Measurements from ENCODE around the gene ADAMTS3.

The ADAMTS3 gene

GRCh38 chr4:72568959-72569718, at the start of gene ADAMTS3:
Gene ADAMTS3 (minus strand): TSS chr4:72569221. CDS start chr4:72568762, 459 bp downstream.
- DNase-seq: peak; percentile 26

DNA sequence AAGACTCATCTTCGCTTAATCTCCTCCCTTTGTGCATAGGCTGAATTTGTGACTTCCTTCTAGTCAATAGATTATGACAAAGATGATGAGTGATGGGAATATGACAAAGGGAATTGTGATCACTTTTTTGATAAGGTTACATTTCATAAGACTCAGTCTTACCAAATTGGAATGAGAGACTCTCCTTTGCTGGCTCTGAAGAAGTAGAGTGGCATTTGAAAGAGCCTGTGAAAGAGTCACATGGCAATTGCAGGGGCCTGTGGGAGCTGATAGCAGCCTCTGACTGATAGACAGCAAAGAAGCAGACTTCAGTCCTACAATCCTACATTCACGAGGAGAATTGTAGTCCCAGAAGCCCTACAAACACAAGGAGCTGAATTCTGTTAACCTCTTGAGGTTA, 44.9 kb upstream of the ADAMTS3 start:
- no peak for DNase-seq

- no peak for DNase-seq
These were observed 37.7 kb upstream of the ADAMTS3 start for GRCh38 chr4:72606751-72607150.

GRCh38 chr4:72604324-72604723, 35.3 kb upstream of the ADAMTS3 start:
- DNase-seq: no peak

DNA sequence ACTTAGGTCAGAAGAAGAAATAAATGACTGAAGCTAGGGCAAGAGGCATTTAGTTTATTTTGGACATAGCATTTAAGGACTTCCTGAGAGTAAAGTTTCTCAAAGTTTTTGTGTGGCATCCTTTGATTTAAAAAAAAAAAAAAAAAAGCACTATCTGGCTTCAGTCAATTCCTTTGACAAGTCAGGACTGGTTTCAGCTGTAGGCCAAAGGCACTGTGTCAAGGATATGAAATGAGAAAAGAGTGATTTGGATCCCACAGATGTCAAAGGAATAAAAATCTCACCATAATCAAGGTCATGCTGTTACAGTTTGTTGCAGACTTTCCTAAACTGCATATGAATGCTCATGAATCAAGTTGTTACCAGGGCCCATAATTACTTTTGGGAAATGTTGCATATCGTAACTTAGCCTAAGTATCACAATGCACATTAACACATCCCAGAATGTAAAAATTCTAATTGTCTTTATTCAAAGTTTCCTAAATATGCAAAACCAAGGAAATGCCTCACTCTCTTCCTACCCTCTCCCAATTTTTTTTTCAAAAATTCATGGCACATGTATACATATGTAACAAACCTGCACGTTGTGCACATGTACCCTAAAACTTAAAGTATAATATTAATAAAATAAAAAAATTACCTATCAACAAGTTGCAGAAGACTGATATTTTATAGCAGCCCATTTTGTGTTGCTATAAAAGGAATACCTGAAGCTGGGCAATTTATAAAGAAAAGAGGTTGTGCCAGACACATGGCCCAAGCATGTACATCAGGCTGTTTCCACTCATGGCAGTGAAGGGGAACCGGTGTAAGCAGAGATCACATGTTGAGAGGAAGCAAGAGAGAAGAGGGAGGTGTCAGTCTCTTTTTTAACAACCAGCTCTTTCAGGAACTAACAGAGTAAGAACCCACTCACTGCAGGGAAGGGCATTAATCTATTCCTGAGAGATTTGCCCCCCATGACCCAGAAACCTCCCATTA, 33.7 kb upstream of the ADAMTS3 start:
- no peak for DNase-seq

GRCh38 chr4:72591547-72592454, 22.8 kb upstream of the ADAMTS3 start:
- no peak for DNase-seq

DNA sequence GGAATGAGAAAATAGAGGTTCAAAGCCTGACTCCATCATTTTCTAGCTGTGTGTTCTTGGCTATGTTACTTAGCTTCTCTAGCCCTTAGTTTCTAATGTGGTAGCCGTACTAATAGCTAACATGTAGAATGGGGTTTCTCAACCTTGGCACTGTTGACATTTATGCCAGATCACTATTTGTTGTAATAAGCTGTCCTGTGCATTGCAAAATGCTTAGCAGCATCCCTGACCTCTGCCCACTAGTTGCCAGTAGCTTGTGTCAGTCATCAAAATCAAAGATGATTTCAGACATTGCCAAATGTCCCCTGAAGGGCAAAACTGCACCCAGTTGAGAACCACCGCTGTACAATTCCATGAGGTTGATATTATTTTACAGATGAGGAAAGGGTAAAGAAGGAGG, 18.3 kb upstream of the ADAMTS3 start:
- DNase-seq: no peak

DNA sequence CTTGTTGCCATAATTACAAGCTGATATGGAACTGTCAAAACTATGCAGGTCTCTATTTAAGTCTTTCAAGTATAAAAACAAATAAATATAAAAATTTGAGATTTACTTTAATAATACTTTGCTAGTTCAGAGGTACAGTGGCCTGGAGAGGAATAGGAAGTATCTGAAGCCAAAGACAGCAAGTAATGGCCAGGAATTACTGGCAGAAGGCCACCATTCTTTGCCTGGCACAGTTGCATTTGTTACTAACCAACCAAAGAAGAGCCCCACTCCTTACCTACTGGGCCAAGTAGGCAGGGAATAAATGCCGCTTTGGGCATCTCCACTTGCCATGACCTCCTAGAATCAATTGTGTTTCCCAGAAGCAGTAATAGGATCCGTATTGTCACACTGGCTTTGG, 13.8 kb upstream of the ADAMTS3 start:
- DNase-seq: no peak

DNA sequence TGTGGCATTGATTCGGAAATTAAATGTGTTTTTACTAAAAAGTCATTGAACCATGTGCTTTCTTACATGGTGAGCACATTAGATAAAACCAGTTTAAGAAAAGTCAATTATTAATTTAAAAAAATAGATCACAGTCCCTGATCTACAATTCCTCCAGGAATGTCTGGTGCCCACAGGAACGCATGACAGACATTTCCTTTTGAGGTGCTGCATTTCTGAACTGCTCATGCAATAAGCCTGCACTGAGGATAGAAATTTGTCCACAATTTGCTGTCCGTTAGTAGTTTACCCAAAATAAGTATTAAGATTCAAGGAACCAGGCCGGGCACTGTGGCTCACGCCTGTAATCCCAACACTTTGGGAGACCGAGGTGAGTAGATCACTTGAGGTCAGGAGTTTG, 8.2 kb upstream of the ADAMTS3 start:
- DNase-seq: no peak

DNA sequence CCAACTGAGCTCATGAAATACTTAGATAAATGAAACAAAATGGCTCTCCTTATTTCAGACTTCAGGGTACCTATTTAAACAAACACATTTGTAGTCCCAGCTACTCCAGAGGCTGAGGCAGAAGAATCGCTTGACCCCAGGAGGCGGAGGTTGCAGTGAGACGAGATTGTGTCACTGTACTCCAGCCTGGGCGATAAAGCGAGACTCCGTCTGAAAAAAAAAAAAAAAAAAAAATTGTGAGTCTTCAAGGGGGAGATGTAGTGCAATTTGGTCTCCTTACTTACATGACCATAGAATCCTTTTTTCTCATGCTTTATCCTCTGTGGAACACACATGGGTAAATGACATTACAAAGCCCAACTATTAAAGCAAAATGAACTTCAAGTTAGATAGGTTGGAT, 2.3 kb upstream of the ADAMTS3 start:
- no peak for DNase-seq

DNA sequence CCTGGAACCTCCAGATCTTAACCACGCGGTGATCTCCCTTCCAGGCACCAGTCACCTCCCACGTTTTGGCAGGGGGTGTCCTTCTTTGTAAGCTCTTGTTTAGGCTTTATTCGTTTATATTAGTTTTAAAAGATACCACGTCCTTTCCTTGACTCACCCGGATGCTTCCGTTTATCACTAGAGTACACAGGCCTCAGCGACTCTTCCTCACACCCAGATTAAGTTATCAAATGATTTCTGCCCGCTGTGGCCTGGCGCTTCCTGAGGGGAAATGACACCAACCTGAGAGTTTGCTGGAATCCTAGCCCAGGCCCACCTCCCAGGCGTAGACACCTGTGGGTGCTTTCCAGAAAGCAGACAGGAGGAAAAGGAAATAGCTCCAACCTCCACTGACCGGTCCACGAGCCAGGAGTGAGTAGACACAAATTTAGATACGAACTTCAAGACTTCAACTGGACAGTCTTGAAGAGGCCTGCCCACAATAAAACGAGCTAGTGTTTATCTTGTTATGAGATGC, 756 bp upstream of the ADAMTS3 start:
- peak; percentile 1 for DNase-seq

GRCh38 chr4:72567821-72568675, 973 bp downstream of the ADAMTS3 start:
- DNase-seq: peak; percentile 46

DNA sequence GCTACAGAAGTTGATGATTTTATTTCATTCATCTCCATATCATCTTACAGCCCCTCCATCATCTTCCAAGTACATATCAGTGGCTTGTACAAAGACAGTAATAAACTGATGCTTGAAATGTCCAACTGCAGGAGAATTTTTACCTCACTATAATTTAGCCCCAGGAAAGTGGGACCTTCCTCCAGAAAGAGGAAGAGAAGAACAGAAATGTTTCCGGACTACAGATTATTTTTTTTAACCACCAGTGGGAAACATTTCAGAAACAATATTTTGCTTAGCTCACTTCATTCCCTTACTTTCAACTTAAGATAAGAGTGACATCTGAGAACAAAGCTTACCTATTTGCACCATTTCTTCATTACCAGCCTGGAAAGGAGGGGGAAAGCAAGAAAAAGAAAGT, 2.0 kb downstream of the ADAMTS3 start:
- no peak for DNase-seq

- DNase-seq: no peak
These were observed 2.5 kb downstream of the ADAMTS3 start for GRCh38 chr4:72566464-72566972.

- no peak for DNase-seq
These were observed 4.2 kb downstream of the ADAMTS3 start for GRCh38 chr4:72564789-72565188.

DNA sequence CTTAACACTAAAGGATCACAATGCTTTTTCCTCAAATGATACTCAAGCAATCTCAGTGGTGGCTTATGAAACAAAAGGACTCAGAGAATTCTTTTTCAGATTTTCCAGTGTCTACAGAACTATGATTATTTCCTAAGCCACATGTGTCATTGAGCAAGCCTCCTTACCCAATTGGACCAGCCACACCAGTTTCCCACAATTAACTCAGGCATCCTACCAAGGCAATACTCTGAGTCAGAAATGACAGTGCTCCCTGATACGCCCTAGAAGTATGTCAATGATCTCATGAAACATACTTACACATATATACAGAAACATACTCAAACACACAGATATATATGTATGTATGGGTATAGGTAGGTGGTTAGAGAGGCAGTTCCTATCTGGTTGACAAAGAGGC, 4.8 kb downstream of the ADAMTS3 start:
- no peak for DNase-seq

DNA sequence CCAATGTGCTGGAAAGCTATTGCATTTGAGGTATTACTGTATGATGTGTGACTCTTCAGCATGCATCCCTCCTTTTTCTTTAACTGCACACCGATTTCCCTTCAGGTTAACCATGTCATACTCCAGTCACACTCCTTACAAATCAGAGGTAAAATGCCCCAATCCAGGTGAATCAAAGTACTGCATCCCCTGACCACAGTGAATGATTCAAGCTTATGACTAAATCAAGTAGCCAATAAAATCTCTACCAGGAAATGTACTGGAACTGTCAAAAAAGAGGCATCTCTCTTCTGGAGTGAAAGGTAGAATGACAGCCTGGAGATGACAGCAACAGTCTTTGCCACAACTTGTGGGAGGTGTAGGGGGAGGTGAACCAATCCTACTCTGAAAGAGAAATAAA, 10.4 kb downstream of the ADAMTS3 start:
- no peak for DNase-seq

DNA sequence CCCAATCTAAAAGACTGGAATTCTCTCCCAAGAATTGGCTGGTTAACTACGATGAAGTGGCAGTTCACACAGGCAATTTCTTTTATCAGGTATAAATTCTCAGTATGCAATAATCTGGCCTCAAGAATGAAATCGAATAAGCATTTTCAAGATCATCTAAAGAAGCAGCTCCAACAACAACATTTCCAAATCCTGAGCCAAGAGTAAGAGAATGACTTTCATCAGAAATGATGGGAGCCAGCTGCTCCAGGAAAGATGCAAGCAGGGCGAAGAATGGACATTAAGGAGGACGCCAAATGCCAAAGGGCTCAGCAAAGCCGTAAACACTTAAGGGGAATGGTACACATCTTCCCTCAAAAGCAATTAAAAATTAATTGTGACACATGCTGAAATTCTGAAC, 12.0 kb downstream of the ADAMTS3 start:
- no peak for DNase-seq

DNA sequence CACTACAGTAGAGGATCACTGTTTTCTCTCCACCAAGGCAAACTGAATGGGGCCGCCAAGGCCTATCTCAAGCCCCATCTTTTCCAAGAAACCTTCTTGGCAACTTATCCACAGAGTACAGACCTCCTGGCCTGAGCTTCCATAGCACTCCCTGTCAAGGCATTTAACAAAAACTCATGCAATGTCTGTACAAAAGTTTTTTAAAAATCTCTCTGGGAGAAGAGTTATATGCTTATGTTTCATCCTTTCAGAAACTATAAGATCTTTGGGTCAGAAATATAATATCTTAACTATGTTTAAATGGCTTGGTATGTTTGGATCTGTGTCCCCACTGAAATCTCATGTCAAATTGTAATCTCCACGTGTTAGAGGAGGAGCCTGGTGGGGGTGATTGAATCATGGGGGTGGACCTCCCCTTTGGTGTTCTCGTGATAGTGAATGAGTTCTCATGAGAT, 13.6 kb downstream of the ADAMTS3 start:
- no peak for DNase-seq

DNA sequence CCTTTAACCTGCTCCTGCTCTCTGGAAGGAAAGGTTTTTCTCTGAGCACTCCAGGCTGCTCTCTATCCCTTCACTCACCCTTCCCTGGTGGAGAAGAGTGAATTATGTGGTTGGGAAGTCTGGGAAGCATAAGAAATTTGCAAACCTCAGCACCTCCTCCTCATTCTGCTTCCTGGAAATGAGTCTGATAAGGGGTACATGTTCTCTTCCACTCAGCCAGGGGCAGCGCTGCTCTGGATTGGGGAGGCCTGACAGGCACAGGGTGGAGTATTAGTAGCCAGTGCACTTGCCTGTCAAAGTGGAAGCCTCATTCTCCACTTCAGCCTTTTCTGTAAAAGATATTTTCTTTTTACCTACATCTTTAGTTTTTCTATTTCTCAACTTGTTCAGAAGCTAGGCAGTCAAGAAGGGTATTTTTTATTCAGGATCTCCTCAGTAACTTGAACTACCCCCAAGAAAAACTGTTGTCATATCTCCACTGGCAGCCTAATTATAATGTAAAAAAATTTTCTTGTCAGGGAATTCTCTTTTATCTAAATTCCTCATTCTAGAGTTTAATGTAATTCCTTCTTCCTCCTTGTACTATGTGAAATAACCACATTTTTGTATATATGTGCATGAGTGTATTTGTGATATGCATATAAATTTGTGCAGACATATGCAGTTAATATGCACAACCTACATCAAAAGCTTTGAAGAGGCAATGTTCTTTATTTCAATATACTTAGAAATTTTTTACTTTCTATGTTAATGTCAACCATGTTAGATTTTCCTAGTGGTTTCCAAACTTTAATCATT, 15.3 kb downstream of the ADAMTS3 start:
- DNase-seq: no peak

Data from stimulated activated CD4-positive, alpha-beta T cell treated with anti-CD3 and anti-CD28 coated beads, Interleukin-15, amount 100 ng/mL, for 24 hours (primary cell).